AG09309 (cell line): ENCODE results near the gene VWA2.

ENCODE experiments used
- DNase-seq: peaks from one replicate; pipeline ENCODE4 v3.0.0-alpha.2; 2010; ENCODE audit warnings: low read depth
- H3K4me3 ChIP-seq: 2 replicates; pipeline ENCODE4 v1.5.1; 2011; ENCODE audit warnings: mild to moderate bottlenecking, low read depth, low read length, moderate library complexity; ENCODE audit not compliant: control insufficient read depth
- CTCF ChIP-seq: IDR thresholded peaks from 2 replicates; pipeline ENCODE4 v1.5.1; 2011; ENCODE audit warnings: mild to moderate bottlenecking, low read depth, low read length, inconsistent platforms; ENCODE audit not compliant: insufficient read depth, control insufficient read depth; ENCODE audit errors: missing control alignments

The VWA2 gene

GRCh38 chr10:114336823-114337509 lies 97.9 kb downstream of the VWA2 start:
- no peak overlapping the region for H3K4me3 ChIP-seq
- DNase-seq = no peak
- no peak for TF ChIP-seq CTCF

- TF ChIP-seq CTCF = no peak
- no peak for DNase-seq
- no peak overlapping the region for H3K4me3 ChIP-seq
These were observed 98.7 kb downstream of the VWA2 start for GRCh38 chr10:114337510-114338462.

GRCh38 chr10:114340816-114341215 lies 101.8 kb downstream of the VWA2 start:
- no peak for DNase-seq
- H3K4me3 ChIP-seq = no peak overlapping the region
- no peak for TF ChIP-seq CTCF
